ENCODE data around the gene RBM28. TPM values are rescaled to one million over a fixed set of nuclear protein-coding genes. Genes with fewer than 3 reads are reported as not detected.

Gene RBM28
- total RNA-seq, 1 donor from 2014 or later, result 48.8 TPM

DNA sequence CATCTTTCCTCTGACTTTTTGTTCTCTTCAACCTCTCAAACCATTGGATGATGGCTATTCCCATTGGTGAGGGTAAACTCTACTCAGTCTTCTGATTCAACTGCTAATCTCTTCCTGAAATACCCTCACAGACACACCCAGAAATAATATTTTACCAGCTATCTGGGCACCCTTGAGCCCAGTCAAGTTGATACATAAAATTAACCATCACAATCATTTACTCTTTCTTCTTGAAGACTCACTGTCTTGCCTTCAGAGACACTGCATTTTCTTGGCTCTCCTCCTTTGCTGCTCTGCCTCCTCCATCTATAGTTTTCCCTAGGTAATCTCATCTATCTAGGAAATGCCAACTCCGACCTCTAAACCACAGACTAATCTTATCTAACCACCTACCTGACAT, 30.3 kb upstream of the RBM28 start:
- DNase-seq (ENCODE audit: low spot score), result no peak

DNA sequence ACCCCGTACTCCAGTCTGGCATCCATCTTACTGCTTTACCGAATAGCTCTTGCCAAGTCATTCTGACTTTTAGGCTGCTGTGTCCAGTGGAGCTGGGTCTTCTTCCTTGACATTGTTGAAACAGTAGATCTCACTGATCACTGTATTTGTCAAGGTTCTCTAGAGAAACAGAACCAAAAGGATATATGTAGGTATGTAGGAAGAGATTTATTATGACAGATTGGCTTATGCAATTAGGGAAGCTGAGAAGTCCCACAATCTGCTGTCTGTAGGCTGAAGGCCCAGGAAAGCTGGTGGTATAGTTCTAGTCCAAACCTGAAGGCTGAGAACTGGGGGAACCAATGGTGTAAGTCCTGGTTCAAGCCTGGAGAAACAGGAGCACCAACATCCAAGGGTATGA, 29.9 kb upstream of the RBM28 start:
- DNase-seq (ENCODE audit: low spot score), result no peak

DNA sequence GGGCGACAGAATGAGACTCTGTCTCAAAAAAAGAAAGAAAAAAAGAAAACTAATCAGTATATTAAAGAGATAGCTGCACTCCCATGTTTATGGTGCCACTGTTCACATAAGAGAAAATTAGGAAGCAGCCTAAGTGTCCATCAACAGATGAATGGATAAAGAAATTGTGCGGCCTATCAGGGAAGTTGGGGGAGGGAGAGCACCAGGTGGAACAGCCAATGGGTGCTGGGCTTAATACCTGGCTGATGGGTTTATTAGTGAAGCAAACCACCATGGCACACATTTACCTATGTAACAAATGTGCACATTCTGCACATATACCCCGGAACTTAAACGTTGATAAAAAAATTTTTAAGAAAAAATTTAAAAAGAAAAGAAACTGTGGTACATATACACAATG, 26.8 kb upstream of the RBM28 start:
- DNase-seq (ENCODE audit: low spot score), result no peak

DNA sequence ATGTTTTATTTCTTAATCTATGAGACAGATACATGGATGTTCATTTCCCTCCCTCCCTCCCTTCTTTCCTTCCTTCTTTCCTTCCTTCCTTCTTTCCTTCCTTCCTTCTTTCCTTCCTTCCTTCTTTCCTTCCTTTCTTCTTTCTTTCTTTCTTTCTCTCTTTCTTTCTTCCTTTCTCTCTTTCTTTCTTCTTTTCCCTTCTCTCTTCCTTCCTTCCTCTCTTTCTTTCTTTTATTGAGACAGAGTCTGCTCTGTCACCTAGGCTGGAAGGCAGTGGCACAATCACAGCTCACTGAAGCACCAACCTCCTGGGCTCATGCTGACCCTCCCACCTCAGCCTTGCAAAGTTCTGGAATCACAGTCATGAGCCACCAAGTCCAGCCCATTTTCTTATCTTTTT, 23.3 kb upstream of the RBM28 start:
- no peak for DNase-seq (ENCODE audit: low spot score)

DNA sequence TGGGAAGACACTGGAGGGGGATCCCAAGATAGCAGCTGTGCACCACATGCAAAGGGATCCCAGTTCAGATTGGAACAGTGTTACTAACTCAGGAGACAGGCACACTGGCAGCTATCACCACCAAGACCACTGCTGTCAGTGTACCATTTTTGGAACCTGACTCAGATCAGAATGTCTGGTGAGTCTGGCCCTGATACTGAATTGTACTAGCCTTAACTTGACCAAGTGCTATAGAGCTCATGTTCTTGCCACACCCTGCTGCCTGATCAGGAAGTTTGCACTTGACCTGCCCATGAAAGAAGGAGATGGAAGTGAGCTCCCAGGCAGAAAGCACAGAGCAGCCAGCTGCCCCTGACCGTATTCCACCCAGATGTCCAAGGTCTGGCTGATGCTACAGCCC, 22.6 kb upstream of the RBM28 start:
- DNase-seq (ENCODE audit: low spot score), result no peak

DNA sequence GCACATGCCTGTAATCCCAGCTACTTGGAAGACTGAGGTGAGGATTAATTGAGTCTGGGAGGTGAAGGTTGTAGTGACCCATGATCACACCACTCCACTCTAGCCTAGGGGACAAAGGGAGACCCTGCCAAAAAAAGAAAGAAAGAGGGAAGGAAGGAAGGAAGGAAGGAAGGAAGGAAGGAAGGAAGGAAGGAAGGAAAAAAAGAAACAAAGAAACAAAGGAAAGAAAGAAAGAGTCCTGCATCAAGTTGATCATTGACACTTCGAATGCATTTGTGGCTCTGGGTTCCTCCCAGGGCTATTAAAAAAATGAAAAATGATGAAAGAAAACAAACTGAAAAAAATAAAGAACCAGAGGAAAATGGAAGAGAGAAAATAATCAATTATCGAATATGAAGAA, 21.7 kb upstream of the RBM28 start:
- DNase-seq (ENCODE audit: low spot score), result no peak

DNA sequence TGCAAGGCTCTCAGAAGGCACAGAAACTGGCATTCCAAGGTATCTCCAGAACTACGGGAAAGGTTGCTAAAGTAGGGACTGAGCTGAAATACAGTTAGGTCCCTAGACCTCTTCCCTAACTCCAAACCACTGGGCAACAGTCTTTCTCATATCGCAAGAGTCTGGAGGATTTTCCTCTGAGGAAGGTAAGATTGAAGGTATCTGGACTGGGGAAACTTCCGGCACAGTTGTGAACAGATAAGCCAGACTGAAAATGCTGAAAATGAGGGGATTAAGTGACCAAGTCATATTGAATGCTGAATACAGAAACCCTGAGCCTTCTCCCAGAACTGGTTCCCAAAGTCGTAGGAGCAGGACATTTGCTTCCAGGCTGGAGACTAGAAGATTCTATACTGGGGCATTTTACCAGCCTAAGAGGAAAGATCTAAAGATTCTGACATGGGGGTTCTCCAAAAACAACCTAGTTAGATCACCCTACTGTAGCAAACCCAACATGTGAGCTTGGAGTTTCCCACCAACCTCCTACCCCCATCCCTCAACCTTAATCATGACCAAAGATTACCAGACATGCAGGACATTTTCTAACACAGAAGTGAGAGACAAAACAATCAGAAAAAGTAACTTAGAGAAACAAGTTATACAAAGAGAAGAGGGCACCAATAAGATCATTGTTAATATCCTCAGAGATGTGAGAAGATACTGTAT, 20.6 kb upstream of the RBM28 start:
- DNase-seq (ENCODE audit: low spot score), result no peak

DNA sequence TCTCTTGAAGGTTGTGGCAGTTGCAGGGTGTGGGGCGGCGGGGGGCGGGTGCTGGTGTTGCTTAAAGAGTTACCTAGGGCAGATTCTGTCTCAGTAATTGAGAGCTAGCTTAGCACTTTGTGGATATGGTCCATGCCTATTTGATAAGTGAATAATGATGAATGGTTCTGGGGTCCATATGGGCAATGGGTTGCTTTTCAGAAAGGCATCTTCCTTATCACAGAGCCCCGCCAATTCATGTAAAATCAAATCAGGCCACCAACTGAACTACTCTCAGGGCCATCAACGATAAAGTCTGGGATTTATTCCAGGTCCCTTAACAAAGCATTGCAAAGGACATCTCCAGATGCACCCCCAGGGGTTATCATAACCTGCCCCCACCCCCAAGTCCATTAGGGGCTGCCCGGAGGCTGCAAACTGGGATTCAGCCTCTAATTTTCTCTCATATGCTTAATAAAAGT, 19.6 kb upstream of the RBM28 start:
- DNase-seq (ENCODE audit: low spot score), result no peak

DNA sequence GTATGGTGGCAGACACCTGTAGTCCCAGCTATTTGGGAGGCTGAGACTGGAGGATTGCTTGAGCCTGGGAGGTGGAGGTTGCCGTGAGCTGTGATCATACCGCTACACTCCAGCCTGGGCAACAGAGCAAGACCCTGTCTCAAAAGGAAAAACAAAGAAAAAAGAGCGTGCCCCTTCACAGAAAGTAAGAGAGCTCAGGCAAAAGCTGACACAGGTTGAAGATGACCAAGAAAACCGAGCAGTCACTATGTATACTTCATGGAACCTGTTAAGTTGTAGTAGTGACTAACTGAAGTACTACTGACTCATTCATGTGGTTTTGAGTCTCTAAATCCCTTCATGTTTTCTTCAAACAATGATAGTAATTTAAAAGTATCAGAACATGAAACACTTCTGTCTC, 19.0 kb upstream of the RBM28 start:
- DNase-seq (ENCODE audit: low spot score), result no peak

DNA sequence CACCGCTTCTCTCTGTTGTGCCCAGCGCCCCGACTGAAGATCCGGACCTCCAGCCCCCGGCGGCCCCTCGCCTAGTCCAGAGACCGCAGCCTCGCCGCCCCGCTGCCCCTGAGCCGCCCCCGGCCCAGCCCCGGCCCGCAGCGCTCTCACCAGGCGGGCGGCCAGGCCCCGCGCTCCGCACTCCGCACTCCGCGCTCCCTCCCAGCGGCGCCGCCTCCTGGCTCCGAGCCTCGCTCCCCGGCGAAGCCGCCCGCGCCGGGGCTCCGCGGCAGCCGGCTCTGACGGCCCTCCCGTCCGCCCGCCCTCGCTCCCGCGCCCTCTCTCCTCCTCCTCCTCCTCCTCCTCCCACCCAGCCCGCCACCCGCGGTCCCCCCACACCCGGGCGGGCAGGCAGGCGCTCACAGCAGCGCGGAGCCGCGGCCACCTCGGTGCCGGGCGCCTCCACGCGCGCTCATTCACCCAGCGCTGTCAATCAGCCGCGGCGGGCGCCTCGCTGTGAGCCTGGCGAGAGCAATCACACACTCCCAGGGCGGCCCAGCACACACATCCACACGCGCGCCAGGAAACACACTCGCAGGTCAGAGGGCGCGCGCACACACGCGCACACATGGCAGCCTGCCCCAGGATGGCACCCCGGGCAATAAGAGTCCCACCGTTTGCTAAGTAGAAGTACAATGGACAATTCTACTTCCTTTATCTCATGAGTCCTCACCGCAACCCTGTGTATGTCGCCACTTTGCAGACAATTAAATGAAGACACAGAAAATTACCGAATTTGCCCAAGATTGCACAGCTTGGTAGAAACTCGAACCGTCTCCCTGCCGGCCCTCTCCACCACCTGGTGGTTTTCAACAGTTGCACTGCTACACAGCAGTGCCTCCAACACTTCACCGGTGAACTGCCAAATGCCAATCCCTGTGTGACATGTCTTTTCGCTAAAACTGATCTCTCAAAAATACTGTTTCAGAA, 18.0 kb upstream of the RBM28 start, which contains the start of gene PRRT4:
Gene PRRT4, minus strand, starts transcription at position 280 of the 969 bp plus-strand sequence.
- no peak for DNase-seq (ENCODE audit: low spot score)

DNA sequence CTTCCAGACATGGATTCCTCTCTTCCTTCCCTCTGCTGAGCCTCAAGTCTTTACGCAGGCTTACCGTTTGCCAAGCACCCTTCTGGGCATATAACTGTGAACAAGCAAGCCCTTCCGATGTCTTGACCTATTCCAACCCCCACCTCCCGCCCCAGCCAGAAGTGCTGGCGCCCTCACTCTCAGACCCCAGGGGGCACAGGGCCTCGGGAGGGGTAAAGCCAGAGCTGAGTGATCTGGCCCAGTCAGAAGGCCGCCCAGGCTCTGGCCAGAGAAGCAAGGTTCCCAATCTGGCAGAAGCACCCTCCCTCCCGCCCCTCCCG, 16.6 kb upstream of the RBM28 start:
- DNase-seq (ENCODE audit: low spot score), result no peak

DNA sequence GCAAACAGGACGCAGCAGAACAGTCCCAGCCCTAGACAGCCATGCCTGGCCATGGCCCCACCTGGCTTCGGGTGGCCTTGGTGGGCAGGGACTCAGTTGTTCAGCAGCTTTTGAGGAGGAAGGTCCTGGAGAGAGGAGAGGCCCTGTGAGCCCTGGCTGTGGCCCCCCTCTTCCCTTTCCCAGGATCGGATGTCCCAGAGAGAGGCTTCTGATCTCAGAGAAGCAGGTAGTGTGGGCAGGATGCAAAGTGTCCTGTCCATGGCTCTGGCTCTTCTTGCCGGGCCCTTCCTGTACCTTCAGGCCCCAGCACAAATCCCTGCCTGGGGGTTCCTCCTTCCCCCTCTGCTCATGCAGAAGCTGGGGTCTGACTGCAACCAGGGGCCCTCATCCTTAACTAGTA, 16.2 kb upstream of the RBM28 start:
- no peak for DNase-seq (ENCODE audit: low spot score)

DNA sequence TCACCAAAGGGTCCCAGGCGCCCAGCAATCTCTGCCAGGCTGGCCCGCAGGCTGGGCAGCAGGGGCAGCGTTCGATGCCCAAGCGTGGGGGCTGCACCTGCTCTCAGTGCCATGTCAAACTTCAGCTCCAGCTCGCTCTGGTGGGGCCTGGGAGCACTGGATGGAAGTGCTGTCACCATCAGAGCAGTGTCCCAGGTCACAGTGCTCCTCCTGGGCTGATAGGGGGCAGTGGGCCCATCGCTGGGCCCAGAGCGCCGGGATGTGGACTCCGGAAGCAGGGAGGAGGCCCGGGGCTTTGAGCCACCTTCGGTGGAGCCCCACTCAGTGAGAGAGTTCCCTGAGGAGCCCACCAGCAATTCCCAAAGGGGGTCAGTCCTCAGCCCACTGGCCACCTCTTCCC, 15.6 kb upstream of the RBM28 start:
- DNase-seq (ENCODE audit: low spot score), result no peak

DNA sequence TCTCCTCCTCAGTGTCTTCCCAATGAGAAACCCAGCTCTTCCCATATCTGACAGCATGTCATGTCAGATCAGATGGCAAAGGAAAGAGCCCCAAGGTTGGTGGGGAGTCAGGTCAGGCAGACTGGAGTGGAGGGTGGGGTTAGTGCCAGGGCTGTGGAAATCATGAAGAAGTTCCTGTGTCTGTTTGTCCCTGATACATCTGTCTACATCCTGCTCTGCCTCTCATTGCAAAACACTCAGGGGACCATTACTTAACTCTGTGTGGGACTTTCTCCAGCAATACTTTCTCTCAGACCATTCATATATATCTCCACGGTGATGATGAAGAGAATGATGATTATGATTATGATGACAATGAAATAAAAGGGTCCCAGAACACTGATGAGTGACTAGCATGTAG, 14.5 kb upstream of the RBM28 start:
- no peak for DNase-seq (ENCODE audit: low spot score)

DNA sequence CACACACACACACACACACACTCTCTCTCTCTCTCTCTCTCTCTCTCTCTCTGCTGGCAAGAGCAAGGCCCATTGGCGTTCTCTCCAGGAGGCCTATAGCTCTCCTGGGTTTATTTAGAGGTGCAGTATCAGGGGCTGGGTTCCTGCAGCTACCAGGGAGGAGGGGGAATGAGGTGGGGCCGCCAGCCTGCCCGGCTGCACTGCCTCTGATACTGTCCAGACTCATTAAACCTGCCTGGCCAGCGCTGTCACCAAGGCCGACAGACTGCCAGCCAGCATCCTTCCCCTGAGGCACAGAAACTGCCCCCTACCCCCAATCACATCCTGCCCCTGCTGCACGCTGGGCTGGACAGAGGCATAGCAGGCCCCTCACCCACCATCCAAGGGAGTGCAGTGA, 13.5 kb upstream of the RBM28 start:
- DNase-seq (ENCODE audit: low spot score), result no peak

DNA sequence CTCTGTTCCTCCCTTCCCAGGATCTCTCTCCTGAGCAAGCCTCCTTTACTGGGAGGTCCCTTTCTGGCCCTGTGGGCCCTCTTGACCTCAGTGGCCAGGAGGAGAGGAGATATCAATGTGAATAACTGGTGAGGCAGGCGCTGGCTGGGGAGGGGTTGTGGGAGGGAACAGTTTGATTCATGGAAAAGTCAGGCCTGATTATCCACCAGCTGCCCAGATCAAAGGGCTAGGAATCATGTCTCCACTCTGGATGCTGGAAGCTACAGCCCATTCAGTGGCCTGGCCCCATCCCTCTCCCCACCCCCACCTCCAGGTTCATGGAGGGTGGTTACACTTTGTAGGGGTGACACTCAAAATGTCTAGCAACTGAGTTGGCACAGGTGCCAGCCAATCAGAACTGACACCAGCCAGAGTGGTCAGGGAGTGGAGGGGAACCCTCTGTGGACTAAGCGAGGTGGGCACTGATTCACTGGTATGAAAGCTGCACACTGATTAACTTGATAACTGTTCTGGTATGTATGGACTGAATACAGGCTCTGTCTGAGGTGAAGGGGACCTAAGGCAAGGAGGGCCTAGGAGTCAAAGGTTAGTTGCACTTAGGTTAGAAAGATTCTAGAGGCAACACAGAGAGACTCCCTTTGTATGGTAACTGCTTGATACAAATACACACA, 13.0 kb upstream of the RBM28 start:
- DNase-seq (ENCODE audit: low spot score), result no peak

DNA sequence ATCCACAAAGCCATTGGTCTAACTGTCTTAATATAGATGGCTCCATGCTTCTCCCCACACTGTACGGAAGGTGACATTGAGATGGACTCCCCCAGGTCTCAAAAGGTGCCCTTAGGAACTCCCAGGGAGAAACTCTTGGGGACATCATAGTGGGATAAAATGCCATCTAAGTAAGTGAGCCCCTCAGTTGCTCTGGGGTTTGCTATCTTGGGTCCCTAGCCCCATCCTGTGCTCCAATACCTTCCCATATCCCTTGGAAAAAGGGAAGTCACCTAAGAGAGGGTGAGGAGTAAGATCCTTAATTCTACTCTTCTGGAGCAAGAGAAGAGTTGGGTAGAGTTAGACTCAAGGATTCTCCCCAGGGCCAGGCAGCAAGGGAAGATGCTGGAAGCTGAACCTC, 9.9 kb upstream of the RBM28 start:
- no peak for DNase-seq (ENCODE audit: low spot score)

DNA sequence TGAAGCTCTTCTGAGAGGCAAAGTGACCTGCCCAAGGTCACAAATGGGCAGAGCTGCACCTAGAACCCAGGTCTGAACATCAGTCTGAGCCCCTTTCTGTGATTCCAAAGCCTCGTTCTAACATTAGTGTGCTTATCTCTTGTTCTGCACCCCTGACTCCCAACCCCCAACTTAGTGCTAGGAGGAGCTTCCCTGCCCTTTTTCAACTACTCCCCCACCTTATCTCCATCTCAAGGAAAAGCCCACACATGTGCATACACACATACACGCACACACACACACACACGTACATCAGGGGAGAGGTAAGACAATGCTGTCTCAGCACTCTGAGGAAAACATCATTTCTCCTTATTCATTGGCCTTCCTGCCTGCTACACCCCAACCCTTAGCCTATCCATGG, 9.5 kb upstream of the RBM28 start:
- DNase-seq (ENCODE audit: low spot score), result no peak

DNA sequence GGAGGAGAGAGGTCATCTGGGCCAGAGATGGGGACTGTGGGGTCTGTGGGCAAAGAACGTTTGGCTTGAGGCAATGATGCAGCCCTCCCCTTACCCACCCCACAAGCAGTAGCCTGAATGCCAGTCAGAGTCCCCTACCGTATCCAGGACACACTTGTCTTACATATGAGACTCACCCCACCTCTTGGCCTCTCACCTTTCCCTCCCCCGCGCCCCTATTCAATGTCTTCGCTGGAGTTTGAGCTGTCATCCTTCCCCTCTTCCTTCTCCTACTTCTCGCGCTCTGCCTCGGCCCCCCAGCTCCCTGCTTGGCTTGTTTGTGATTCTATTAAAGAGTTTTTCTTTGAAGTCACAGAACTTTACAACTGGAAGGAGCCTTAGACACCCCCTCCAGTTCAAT, 8.9 kb upstream of the RBM28 start:
- DNase-seq (ENCODE audit: low spot score), result no peak

DNA sequence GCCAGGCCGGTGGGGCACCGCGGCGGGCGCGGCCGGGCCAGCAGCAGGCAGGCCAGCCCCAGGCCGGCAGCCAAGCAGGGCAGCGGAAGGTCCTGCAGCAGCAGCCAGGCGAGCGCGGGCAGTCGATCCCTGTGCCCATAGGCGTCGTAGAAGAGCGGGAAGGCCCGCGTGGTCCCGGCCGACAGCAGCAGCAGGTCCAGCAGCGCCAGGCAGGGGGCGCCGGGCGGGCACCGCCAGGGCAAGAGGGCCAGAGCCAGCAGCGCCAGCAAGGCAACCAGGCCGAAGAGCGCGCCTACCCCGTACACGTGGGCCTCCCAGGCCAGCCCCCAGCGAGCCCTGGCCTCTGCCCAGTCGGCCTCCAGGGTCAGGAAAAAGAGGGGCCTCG, 8.4 kb upstream of the RBM28 start:
- peak; percentile 60 for DNase-seq (ENCODE audit: low spot score)

DNA sequence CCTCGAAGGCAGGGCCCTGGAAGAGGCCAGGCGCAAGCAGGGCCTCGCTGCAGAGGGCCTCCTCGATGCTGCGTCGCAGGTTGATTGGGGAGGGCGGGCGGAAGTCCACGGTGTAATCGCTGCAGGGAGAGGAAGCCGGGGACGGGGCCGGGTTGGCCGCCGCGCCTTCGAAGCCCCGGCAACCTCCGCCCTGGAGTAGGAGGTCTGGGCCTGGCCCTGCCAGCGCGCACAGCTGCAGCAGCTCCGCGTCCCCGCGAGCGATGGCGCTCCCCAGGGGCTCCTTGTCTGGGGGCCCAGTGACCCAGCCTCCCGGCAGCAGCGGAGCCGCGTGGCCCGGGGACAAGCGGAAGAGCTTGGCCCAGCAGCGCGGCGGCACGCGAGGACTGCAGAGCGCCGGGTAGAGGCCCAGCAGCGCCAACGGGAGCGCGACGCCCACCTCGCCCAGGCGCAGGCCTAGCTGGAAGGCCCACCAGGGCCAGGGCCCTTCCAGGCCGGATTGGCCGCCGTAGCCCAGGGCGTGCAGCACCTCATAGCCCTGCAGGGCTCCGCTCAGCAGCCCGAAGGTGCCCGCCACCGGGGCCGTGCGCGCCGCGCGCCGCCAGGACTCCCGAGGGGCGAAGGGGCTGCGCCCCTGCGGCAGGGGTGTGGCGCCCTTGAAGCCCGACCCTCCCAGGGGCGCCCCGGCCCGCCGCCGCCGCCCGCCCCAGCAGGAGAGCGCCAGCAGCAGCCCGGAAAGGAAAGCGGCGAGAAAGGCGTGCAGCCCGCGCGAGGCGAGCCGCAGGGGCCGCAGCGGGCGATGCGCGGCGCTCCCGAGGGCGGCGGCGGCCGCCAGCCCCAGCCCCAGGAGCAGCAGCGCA, 7.8 kb upstream of the RBM28 start:
- DNase-seq (ENCODE audit: low spot score), result no peak
